Glomerular endothelial cell (primary cell): ENCODE measurements around the gene DNAH2. TPM values are rescaled to one million over a fixed set of nuclear protein-coding genes. Genes with fewer than 3 reads are reported as not detected.
"Not testable (repeated sequence)": the region's sequence is repeated elsewhere in the genome, so short reads cannot be mapped to it uniquely, and the experiment has no call there.

Experiments used
- DNase-seq: peaks from one replicate; pipeline ENCODE4 v3.0.0-alpha.2; 2011; ENCODE audit warnings: low read depth, low spot score; ENCODE audit errors: extremely low read depth
- total RNA-seq: library from RNA; depleted of rRNA; stranded (reverse); fragments of >200 nt; gene quantifications from 2 replicates; pipeline ENCODE4 v1.2.3, GENCODE V29; 2015

Gene DNAH2
- total RNA-seq, 1 donor from 2014 or later: not detected

- no peak for DNase-seq
These were observed 50.0 kb downstream of the DNAH2 start for GRCh38 chr17:7767405-7768021.

- DNase-seq: no peak
These were observed 52.3 kb downstream of the DNAH2 start for GRCh38 chr17:7769854-7770253.

- no peak for DNase-seq
These were observed 56.5 kb downstream of the DNAH2 start for GRCh38 chr17:7774055-7774521.

- DNase-seq: no peak
These were observed 57.5 kb downstream of the DNAH2 start for GRCh38 chr17:7775051-7775450.

GRCh38 chr17:7777017-7777416, 59.5 kb downstream of the DNAH2 start:
- no peak for DNase-seq

- no peak for DNase-seq
These were observed 63.2 kb downstream of the DNAH2 start for GRCh38 chr17:7780736-7781135.

GRCh38 chr17:7781429-7781828, 63.9 kb downstream of the DNAH2 start:
- DNase-seq: no peak

GRCh38 chr17:7782240-7782639, 64.7 kb downstream of the DNAH2 start:
- no peak for DNase-seq

GRCh38 chr17:7786866-7787265, 69.3 kb downstream of the DNAH2 start:
- no peak for DNase-seq

GRCh38 chr17:7789131-7789530, 71.6 kb downstream of the DNAH2 start:
- no peak for DNase-seq

- DNase-seq: no peak
These were observed 72.6 kb downstream of the DNAH2 start for GRCh38 chr17:7790150-7790549.

- no peak for DNase-seq
These were observed 75.1 kb downstream of the DNAH2 start for GRCh38 chr17:7792611-7793010.

- DNase-seq: no peak
These were observed 76.6 kb downstream of the DNAH2 start for GRCh38 chr17:7794075-7794663.

- DNase-seq: no peak
These were observed 80.4 kb downstream of the DNAH2 start for GRCh38 chr17:7797976-7798375.

GRCh38 chr17:7798839-7799238, 81.3 kb downstream of the DNAH2 start:
- no peak for DNase-seq

- no peak for DNase-seq
These were observed 86.4 kb downstream of the DNAH2 start for GRCh38 chr17:7803981-7804380.

- DNase-seq: no peak
These were observed 89.0 kb downstream of the DNAH2 start for GRCh38 chr17:7806587-7806986.

- DNase-seq: no peak
These were observed 89.7 kb downstream of the DNAH2 start for GRCh38 chr17:7807206-7807605.

- DNase-seq: no peak
These were observed 91.7 kb downstream of the DNAH2 start for GRCh38 chr17:7809086-7809790.

- not testable (repeated sequence) for DNase-seq
These were observed 92.3 kb downstream of the DNAH2 start for GRCh38 chr17:7809791-7810343.

- DNase-seq: no peak
These were observed 93.7 kb downstream of the DNAH2 start for GRCh38 chr17:7811251-7811650.

- DNase-seq: no peak
These were observed 97.4 kb downstream of the DNAH2 start for GRCh38 chr17:7814969-7815368.
